Stomach (tissue), 9 donors: ENCODE data around the gene MTF1. TPM values are rescaled to one million over a fixed set of nuclear protein-coding genes. Genes with fewer than 3 reads are reported as not detected.

Source experiments
- DNase-seq, 2 donors: peaks; one replicate each; pipeline versions ENCODE4 v3.0.0 to v3.0.0-alpha.2; 2013 to 2019
- H3K27ac ChIP-seq, 5 donors: fragments of 200-600 bp in 4 of 5; sonication (generic) in 4 of 5; one replicate each; pipeline ENCODE4 v1.5.1; 2013 to 2019; ENCODE audit warnings: mild to moderate bottlenecking in 1 of 5, moderate library complexity in 1 of 5
- H3K27me3 ChIP-seq, 3 donors: fragments of 200-600 bp; sonication (generic); one replicate each; pipeline ENCODE4 v1.5.1; 2017 to 2019; ENCODE audit warnings: mixed run types in 1 of 3
- H3K36me3 ChIP-seq, 4 donors: fragments of 200-600 bp; sonication (generic); 1 replicate in 3 of 4; 2 replicates in 1 of 4; pipeline ENCODE4 v1.5.1; 2016 to 2019
- H3K4me1 ChIP-seq, 4 donors: fragments of 200-600 bp; sonication (generic); one replicate each; pipeline ENCODE4 v1.5.1; 2016 to 2019
- H3K4me3 ChIP-seq, 4 donors: fragments of 200-600 bp; sonication (generic) in 3 of 4; one replicate each; pipeline ENCODE4 v1.5.1; 2016 to 2019; ENCODE audit warnings: mild to moderate bottlenecking in 1 of 4
- H3K9me3 ChIP-seq, 4 donors: fragments of 200-600 bp; sonication (generic); one replicate each; pipeline ENCODE4 v1.5.1; 2016 to 2019
- CTCF ChIP-seq, 7 experiments: fragments of 450-650 bp in 4 of 7; fragments of 200-600 bp in 3 of 7; sonication (generic) in 3 of 7; IDR thresholded peaks; one replicate each; pipeline ENCODE4 v1.5.1; 2016 to 2019; ENCODE audit warnings: antibody characterized with exemption in 7 of 7, control low read depth in 2 of 7, mild to moderate bottlenecking in 1 of 7
- EP300 ChIP-seq: sonication (generic); formaldehyde crosslinking; IDR thresholded peaks from one replicate; pipeline ENCODE4 v1.6.1; 2017; ENCODE audit warnings: antibody characterized with exemption
- POLR2A ChIP-seq, 4 donors: fragments of 450-650 bp; IDR thresholded peaks; one replicate each; pipeline ENCODE4 v1.6.1; 2016; ENCODE audit warnings: antibody characterized with exemption in 4 of 4, control low read depth in 2 of 4, mild to moderate bottlenecking in 1 of 4, moderate library complexity in 1 of 4
- POLR2AphosphoS5 ChIP-seq, 3 donors: sonication (generic); formaldehyde crosslinking; IDR thresholded peaks; one replicate each; pipeline ENCODE4 v1.6.1; 2016; ENCODE audit warnings: antibody characterized with exemption in 3 of 3
- WGBS, 5 donors: extraction: QIAGEN DNeasy Blood & Tissue Kit in 3 of 5; methylation state at CpG; one replicate each; pipeline versions ENCODE4 v1.1.5 to v1.1.7; 2013 to 2018; 5-methylcytosine and 5-hydroxymethylcytosine counted together
- intact Hi-C: fragments of 100-400 bp; cut with DNase I; formaldehyde crosslinking; loops from one replicate; pipeline ENCODE4 v1.15.1; 2023; ENCODE audit warnings: low total_unique reads
- polyA plus RNA-seq, 3 donors: library from polyadenylated mRNA; stranded (reverse); fragments of 200-250 nt; gene quantifications; one replicate each; pipeline ENCODE4 v1.2.3, GENCODE V29; 2013
- total RNA-seq, 5 donors: library from RNA; depleted of rRNA; stranded (reverse); fragments of >200 nt; gene quantifications; one replicate each; pipeline versions ENCODE4 v1.1.0 to v1.2.3, GENCODE V29; 2014 to 2016
- donor health status: healthy with polysubstance abuse.
- donor health status: Bipolar disorder and iron deficiency.
- donor health status: healthy.

Gene MTF1
- total and polyA plus RNA-seq, 8 donors, result 1.2 to 5.4 (median 2.8) TPM

- Histone ChIP-seq H3K27ac (peak overlapping the region in 1 of 5 donors; percentile 49), H3K4me3 (no peak overlapping the region), H3K27me3 (no peaks in the 10 kb centered on the region), H3K9me3 (no peaks in the 10 kb centered on the region), H3K4me1 (peaks cover 0 to 51% (median 21%) of the 10 kb centered on the region in 4 donors), H3K36me3 (peaks cover 4 to 33% (median 22%) of the 10 kb centered on the region in 4 donors)
- intact Hi-C loops, result no loop called here
- no peak for DNase-seq
- TF ChIP-seq EP300 (no peak), CTCF (IDR thresholded peaks at IDR 0.05) (no peak), POLR2AphosphoS5 (IDR thresholded peaks at IDR 0.05) (no peak), POLR2A (IDR thresholded peaks at IDR 0.05) (no peak)
Measured at GRCh38 chr1:37844536-37844935, 14.9 kb downstream of the MTF1 start.

GRCh38 chr1:37841652-37842051 is 17.7 kb downstream of the MTF1 start:
- H3K4me3 ChIP-seq, result no peak overlapping the region
- no peak overlapping the region for H3K27ac ChIP-seq
- no peak for DNase-seq
- H3K4me1 ChIP-seq, result peaks cover 0 to 34% (median 10%) of the 10 kb centered on the region in 4 donors
- TF ChIP-seq POLR2A (IDR thresholded peaks at IDR 0.05) (no peak), POLR2AphosphoS5 (IDR thresholded peaks at IDR 0.05) (no peak)
- peaks cover 24 to 59% (median 47%) of the 10 kb centered on the region in 4 donors for H3K36me3 ChIP-seq
- no peaks in the 10 kb centered on the region for H3K9me3 ChIP-seq
- H3K27me3 ChIP-seq, result no peaks in the 10 kb centered on the region
- intact Hi-C loops, result no loop called here
- 89 to 96% (median 90%) methylated on average over 3 of the region's 3 CpGs for WGBS, 5 donors

- intact Hi-C loops, result no loop called here
- no peak for DNase-seq
- no peaks in the 10 kb centered on the region for H3K9me3 ChIP-seq
- H3K4me3 ChIP-seq, result no peak overlapping the region
- TF ChIP-seq POLR2AphosphoS5 (IDR thresholded peaks at IDR 0.05) (no peak), EP300 (no peak), CTCF (IDR thresholded peaks at IDR 0.05) (no peak), POLR2A (IDR thresholded peaks at IDR 0.05) (no peak)
- H3K27me3 ChIP-seq, result no peaks in the 10 kb centered on the region
- H3K36me3 ChIP-seq, result peaks cover 28 to 69% (median 56%) of the 10 kb centered on the region in 4 donors
- H3K4me1 ChIP-seq, result peaks cover 0 to 25% (median 5%) of the 10 kb centered on the region in 4 donors
- no peak overlapping the region for H3K27ac ChIP-seq
- 53 to 92% (median 79%) methylated on average over 1 of the region's 1 CpG for WGBS, 5 donors
Measured at GRCh38 chr1:37840711-37841110, 18.7 kb downstream of the MTF1 start.

GRCh38 chr1:37839676-37840075 is 19.7 kb downstream of the MTF1 start:
- Histone ChIP-seq H3K4me3 (no peak overlapping the region), H3K9me3 (no peaks in the 10 kb centered on the region), H3K27ac (no peak overlapping the region), H3K27me3 (no peaks in the 10 kb centered on the region), H3K36me3 (peaks cover 35 to 79% (median 67%) of the 10 kb centered on the region in 4 donors), H3K4me1 (peaks cover 0 to 14% (median 0%) of the 10 kb centered on the region in 4 donors)
- DNase-seq, result no peak
- TF ChIP-seq EP300, result no peak
- intact Hi-C loops, result no loop called here
- 82 to 94% (median 92%) methylated on average over 10 of the region's 10 CpGs for WGBS, 5 donors

GRCh38 chr1:37836788-37837187 is 22.6 kb downstream of the MTF1 start:
- Histone ChIP-seq H3K27ac (no peak overlapping the region), H3K36me3 (peaks cover 51 to 96% (median 95%) of the 10 kb centered on the region in 4 donors), H3K4me1 (no peaks in the 10 kb centered on the region), H3K4me3 (no peak overlapping the region), H3K27me3 (no peaks in the 10 kb centered on the region), H3K9me3 (no peaks in the 10 kb centered on the region)
- no peak for DNase-seq
- TF ChIP-seq CTCF (IDR thresholded peaks at IDR 0.05), result no peak
- intact Hi-C loops, result no loop called here
- WGBS, 5 donors, result 62 to 96% (median 81%) methylated on average over 3 of the region's 3 CpGs
